OCI-LY1 (cell line): ENCODE results near the gene NCAPG.

Source experiments
- CTCF ChIP-seq: fragments of 200-600 bp; sonication (generic), shearing (Covaris generic); IDR thresholded peaks from 2 replicates; pipeline ENCODE4 v1.5.1; 2017; ENCODE audit warnings: mild to moderate bottlenecking, antibody characterized with exemption, low read length, moderate library complexity, mixed read lengths
- EZH2 ChIP-seq: fragments of 200-600 bp; sonication (generic), shearing (Covaris generic); IDR thresholded peaks from 2 replicates; pipeline ENCODE4 v1.8.0; 2017; ENCODE audit warnings: borderline replicate concordance, mixed run types, mild to moderate bottlenecking, antibody characterized with exemption, low read length, moderate library complexity, mixed read lengths

GRCh38 chr4:17809667-17810066, 1.1 kb upstream of the NCAPG start:
- TF ChIP-seq CTCF (no peak), EZH2 (no peak)
